Kidney tubule cell (primary cell): Measurements from ENCODE around the gene ABCA5.
A peak's percentile ranks its signal among the peaks of the same experiment; 100 is the strongest.

Experiments used
- DNase-seq: peaks from one replicate; pipeline ENCODE4 v3.0.0-alpha.2; 2018; ENCODE audit warnings: low spot score

ABCA5 gene

GRCh38 chr17:69327060-69327831 lies at the start of gene ABCA5:
Gene ABCA5, minus strand, starts transcription at chr17:69327133. Its CDS starts 12,718 bp downstream, at chr17:69314415.
- peak; percentile 97 for DNase-seq

- DNase-seq: no peak
Measured at GRCh38 chr17:69375229-69375628, 48.3 kb upstream of the ABCA5 start.

- no peak for DNase-seq
Measured at GRCh38 chr17:69373069-69373468, 46.1 kb upstream of the ABCA5 start.

GRCh38 chr17:69367298-69367697 lies 40.4 kb upstream of the ABCA5 start:
- no peak for DNase-seq

- DNase-seq: no peak
Measured at GRCh38 chr17:69363488-69364210, 36.7 kb upstream of the ABCA5 start.

GRCh38 chr17:69361156-69361555 lies 34.2 kb upstream of the ABCA5 start:
- DNase-seq: no peak

GRCh38 chr17:69358688-69359596 lies 32.0 kb upstream of the ABCA5 start:
- no peak for DNase-seq

GRCh38 chr17:69357701-69358100 lies 30.8 kb upstream of the ABCA5 start:
- DNase-seq: no peak

- no peak for DNase-seq
Measured at GRCh38 chr17:69356625-69357024, 29.7 kb upstream of the ABCA5 start.

- no peak for DNase-seq
Measured at GRCh38 chr17:69350911-69351310, 24.0 kb upstream of the ABCA5 start.

- no peak for DNase-seq
Measured at GRCh38 chr17:69348429-69348828, 21.5 kb upstream of the ABCA5 start.

- no peak for DNase-seq
Measured at GRCh38 chr17:69346766-69347165, 19.8 kb upstream of the ABCA5 start.

- peak; percentile 10 for DNase-seq
Measured at GRCh38 chr17:69344939-69345338, 18.0 kb upstream of the ABCA5 start.

GRCh38 chr17:69342896-69343644 lies 16.1 kb upstream of the ABCA5 start:
- DNase-seq: no peak

- DNase-seq: no peak
Measured at GRCh38 chr17:69339937-69340336, 13.0 kb upstream of the ABCA5 start.

GRCh38 chr17:69336996-69337395 lies 10.1 kb upstream of the ABCA5 start:
- DNase-seq: no peak

GRCh38 chr17:69336580-69336979 lies 9.6 kb upstream of the ABCA5 start:
- no peak for DNase-seq

- peak; percentile 49 for DNase-seq
Measured at GRCh38 chr17:69335058-69335457, 8.1 kb upstream of the ABCA5 start.

GRCh38 chr17:69333561-69333960 lies 6.6 kb upstream of the ABCA5 start:
- no peak for DNase-seq

- DNase-seq: no peak
Measured at GRCh38 chr17:69331756-69332155, 4.8 kb upstream of the ABCA5 start.

- DNase-seq: peak; percentile 48
Measured at GRCh38 chr17:69326377-69327059, 415 bp downstream of the ABCA5 start.
